ENCODE data around the gene CCDC85B.
A peak's percentile ranks its signal among the peaks of the same experiment; 100 is the strongest.

Gene CCDC85B

DNA sequence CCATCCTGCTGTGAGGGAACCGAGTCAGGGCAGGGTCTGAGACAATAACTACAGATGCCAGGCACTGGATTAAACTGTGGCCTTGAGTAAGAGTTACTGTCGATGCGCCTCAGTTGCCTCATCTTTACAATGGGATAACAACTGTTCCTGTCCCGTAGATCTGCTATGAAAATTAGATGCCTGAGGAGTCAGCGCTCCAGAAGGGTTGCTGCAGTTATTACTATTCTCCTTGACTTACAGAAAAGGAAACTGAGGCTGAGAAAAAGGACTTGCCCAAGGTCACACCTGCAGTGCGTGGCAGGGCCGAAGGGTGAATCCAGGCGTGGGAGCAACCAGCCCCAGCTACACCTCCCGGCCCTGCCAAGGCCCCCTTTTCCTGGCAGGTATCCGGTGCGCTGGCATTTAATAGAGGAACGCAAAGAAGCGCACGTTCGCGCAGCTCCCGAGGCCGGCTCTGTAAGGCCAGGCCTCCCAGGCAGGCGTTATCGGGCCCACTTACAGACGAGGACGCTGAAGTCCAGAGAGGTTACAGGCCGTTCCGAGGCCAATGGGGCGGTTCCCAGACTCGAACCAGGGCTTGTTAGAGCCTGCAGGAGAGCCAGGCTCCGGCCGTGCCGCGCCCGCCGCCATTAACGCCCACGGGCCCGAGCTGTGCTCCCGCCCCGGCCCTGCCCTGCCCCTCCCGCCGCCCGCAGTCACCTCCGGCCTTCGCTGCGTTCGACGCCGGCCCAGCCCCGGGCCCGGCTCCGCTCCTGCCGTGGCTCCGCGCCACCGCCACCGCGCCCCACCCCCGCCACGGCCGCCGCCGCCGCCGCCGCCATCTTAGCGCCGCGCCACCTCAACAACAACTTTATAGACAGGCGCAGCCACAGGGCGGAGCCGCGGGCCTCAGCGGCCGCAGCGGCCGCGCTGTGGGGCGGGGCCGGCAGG lies 28.0 kb downstream of the CCDC85B start, which contains the start of gene C11orf68:
TSS of gene C11orf68 (minus strand) at position 852 of the 930 bp plus-strand sequence. CDS start at position 821, 31 bp downstream.
- in situ Hi-C loops (cut with MboI; ENCODE audit: low sequenced_read_pairs, unreplicated experiment): no loop called here
- TF ChIP-seq, protein P1, sequence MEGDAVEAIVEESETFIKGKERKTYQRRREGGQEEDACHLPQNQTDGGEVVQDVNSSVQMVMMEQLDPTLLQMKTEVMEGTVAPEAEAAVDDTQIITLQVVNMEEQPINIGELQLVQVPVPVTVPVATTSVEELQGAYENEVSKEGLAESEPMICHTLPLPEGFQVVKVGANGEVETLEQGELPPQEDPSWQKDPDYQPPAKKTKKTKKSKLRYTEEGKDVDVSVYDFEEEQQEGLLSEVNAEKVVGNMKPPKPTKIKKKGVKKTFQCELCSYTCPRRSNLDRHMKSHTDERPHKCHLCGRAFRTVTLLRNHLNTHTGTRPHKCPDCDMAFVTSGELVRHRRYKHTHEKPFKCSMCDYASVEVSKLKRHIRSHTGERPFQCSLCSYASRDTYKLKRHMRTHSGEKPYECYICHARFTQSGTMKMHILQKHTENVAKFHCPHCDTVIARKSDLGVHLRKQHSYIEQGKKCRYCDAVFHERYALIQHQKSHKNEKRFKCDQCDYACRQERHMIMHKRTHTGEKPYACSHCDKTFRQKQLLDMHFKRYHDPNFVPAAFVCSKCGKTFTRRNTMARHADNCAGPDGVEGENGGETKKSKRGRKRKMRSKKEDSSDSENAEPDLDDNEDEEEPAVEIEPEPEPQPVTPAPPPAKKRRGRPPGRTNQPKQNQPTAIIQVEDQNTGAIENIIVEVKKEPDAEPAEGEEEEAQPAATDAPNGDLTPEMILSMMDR (IDR thresholded peaks at IDR 0.05; ENCODE audit: borderline replicate concordance, control extremely low read depth, extremely low read depth, insufficient read depth, missing control alignments): no peak
- DNase-seq (ENCODE audit: low spot score): no peak

DNA sequence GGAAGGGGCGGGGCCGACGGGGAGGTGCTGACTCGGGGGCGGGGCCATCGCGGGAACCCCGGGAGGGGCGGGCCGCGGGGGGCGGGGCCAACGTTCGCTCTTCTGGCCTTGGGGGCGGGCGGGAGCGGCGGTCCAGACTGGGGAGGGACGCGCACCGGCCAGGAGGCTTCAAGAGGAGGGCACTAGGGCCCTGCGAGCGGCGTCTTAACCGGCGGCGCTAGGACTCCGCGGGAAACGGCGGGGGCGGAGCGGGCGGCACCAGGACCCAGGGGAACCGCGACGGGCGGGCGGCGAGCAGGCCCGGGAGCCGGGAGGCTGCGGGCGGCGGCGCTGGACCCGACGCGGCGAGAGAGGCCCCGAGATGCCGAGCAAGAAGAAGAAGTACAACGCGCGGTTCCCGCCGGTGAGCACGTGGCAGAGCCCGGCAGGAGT lies 28.7 kb downstream of the CCDC85B start, which contains the start of gene DRAP1:
TSS of gene DRAP1 (plus strand) at position 286 of the 432 bp plus-strand sequence. CDS start at position 362, 76 bp downstream.
- in situ Hi-C loops (cut with MboI; ENCODE audit: low sequenced_read_pairs, unreplicated experiment): no loop called here
- TF ChIP-seq, protein P1 (IDR thresholded peaks at IDR 0.05; ENCODE audit: borderline replicate concordance, control extremely low read depth, extremely low read depth, insufficient read depth, missing control alignments): no peak

DNA sequence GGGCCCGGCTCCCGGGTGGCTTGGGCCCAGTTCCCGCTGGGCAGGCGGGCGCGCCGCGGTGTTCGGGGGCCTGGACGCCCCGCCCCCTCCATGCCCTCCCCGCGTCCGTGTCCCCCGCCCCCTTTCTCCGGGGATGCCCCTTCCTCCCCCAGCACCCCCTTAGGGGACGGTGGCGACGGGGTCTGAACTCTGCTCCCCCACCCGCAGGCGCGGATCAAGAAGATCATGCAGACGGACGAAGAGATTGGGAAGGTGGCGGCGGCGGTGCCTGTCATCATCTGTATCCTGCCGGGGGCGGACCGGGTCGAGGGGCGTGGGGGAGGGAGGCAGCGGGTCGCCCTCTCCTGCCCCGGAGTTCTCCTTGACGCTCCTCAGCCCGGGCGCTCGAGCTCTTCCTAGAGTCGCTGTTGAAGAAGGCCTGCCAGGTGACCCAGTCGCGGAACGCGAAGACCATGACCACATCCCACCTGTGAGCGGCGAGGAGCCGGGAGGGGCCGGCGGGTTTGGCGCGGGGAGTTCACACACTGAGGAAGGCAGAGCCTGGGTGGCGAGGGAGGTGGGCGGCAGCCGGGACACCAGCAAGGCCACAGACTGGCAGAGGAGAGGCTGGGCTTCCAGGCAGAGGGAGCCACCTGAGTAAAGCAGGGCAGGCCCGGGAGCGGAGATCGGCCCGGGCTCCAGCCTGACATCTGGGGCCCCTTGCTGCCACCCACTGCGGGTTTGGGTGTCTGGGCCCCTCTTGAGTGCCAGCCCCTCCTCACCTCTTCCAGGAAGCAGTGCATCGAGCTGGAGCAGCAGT lies 29.3 kb downstream of the CCDC85B start:
- in situ Hi-C loops (cut with MboI; ENCODE audit: low sequenced_read_pairs, unreplicated experiment): no loop called here
- DNase-seq (ENCODE audit: low spot score): peak; percentile 80
- TF ChIP-seq, protein P1 (IDR thresholded peaks at IDR 0.05; ENCODE audit: borderline replicate concordance, control extremely low read depth, extremely low read depth, insufficient read depth, missing control alignments): no peak

More for the DNA sequence above, 28.7 kb downstream of the CCDC85B start, which contains the start of gene DRAP1:
- DNase-seq (ENCODE audit: low spot score): peak; percentile 100

DNA sequence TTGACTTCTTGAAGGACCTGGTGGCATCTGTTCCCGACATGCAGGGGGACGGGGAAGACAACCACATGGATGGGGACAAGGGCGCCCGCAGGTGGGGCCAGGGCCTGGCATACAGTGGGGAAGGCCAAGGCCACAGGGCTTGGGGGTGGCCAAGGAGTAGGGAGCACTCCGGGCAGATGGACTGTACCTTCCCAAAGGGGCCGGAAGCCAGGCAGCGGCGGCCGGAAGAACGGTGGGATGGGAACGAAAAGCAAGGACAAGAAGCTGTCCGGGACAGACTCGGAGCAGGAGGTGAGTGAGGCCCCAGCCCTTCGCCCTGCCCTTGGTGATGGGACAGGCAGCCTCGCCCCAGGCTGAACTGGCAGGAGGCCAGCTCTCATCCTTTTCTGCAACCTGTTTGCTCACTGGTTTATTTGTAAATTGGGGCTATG lies 29.9 kb downstream of the CCDC85B start:
- in situ Hi-C loops (cut with MboI; ENCODE audit: low sequenced_read_pairs, unreplicated experiment): no loop called here
- DNase-seq (ENCODE audit: low spot score): no peak
- TF ChIP-seq, protein P1 (IDR thresholded peaks at IDR 0.05; ENCODE audit: borderline replicate concordance, control extremely low read depth, extremely low read depth, insufficient read depth, missing control alignments): no peak

DNA sequence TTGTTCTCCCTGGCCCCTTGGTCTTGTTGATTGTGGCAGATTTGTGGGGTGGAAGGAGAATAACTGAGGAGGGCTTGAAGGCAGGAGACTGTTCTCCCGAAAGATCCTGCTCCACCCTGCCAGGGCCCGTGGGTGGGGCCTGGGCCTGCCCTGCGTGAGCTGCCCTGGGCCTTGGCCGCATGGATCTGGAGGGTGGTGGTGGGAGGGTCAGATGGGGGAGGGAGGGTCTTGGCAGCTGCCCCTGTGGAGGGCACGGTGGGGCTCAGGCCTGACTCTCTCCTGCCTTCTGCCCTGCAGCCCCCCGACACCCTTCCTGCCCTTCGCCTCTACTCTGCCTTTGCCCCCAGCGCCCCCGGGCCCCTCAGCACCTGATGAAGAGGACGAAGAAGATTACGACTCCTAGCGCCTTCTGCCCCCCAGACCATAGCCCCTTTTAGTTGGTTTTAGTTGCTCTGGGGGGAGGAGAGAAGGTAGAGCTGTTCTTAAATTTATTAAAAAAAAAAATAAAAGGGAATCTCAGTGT lies 30.6 kb downstream of the CCDC85B start:
- no peak for DNase-seq (ENCODE audit: low spot score)
- in situ Hi-C loops (cut with MboI; ENCODE audit: low sequenced_read_pairs, unreplicated experiment): no loop called here
- TF ChIP-seq, protein P1 (IDR thresholded peaks at IDR 0.05; ENCODE audit: borderline replicate concordance, control extremely low read depth, extremely low read depth, insufficient read depth, missing control alignments): no peak

DNA sequence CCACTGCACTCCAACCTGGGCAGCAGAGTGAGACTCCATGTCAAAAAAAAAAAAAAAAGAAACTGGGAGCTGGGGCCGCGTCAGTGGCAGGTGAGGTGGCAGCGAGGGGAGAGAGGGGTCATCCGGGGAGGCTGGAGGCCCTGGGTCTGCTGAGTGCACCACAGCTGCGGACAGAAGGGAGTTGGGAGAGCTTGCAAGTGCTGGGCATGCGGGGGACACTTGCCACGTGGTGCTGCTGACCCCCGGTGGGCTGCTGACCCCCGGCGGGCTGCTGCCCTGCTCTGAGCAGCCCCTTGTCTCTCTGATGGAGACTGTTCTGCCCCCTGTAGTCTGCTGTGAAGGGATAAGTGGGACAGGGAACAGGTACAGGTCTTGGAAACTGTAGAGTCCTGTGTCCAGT lies 31.4 kb downstream of the CCDC85B start:
- TF ChIP-seq, protein P1 (IDR thresholded peaks at IDR 0.05; ENCODE audit: borderline replicate concordance, control extremely low read depth, extremely low read depth, insufficient read depth, missing control alignments): no peak
- in situ Hi-C loops (cut with MboI; ENCODE audit: low sequenced_read_pairs, unreplicated experiment): no loop called here
- DNase-seq (ENCODE audit: low spot score): no peak

All from GM13976 (cell line).